Measurements from ENCODE around the gene ASPG. TPM values are rescaled to one million over a fixed set of nuclear protein-coding genes. Genes with fewer than 3 reads are reported as not detected.

ASPG gene
- total RNA-seq, 2 donors from 2014 or later, result 0.14 to 0.35 TPM

DNA sequence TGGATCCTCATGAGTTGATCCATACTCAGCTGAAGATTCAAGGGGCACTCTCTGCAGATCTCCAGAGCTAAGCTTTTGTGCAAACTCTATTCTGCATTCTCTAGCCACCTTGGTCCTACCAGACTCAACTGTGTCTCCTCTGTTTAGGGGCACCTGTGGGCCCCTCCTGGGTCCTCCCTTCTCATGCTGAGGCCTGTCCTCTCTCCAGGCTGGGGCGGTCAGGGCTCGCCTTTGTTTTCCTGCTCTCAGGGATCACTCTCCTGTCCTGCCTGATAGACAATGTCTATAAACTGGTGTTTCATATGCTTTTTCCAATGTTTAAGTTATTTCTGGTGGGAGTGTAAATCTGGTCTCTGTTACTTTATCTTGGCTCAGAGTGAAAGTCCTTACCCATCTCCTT is 41.3 kb downstream of the ASPG start:
- Histone ChIP-seq H3K4me1 (ENCODE audit: control insufficient read depth in 1 of 2, low read depth in 2 of 2) (no peaks in the 10 kb centered on the region), H3K36me3 (no peaks in the 10 kb centered on the region), H3K27ac (no peak overlapping the region), H3K9me3 (peaks cover 17% of the 10 kb centered on the region), H3K27me3 (replicated peaks; ENCODE audit: insufficient read depth) (no peaks in the 10 kb centered on the region), H3K4me3 (no peak overlapping the region)
- DNase-seq (ENCODE audit: low spot score), result no peak
- TF ChIP-seq, protein P1, sequence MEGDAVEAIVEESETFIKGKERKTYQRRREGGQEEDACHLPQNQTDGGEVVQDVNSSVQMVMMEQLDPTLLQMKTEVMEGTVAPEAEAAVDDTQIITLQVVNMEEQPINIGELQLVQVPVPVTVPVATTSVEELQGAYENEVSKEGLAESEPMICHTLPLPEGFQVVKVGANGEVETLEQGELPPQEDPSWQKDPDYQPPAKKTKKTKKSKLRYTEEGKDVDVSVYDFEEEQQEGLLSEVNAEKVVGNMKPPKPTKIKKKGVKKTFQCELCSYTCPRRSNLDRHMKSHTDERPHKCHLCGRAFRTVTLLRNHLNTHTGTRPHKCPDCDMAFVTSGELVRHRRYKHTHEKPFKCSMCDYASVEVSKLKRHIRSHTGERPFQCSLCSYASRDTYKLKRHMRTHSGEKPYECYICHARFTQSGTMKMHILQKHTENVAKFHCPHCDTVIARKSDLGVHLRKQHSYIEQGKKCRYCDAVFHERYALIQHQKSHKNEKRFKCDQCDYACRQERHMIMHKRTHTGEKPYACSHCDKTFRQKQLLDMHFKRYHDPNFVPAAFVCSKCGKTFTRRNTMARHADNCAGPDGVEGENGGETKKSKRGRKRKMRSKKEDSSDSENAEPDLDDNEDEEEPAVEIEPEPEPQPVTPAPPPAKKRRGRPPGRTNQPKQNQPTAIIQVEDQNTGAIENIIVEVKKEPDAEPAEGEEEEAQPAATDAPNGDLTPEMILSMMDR (IDR thresholded peaks at IDR 0.05), result no peak
- no peak for ATAC-seq (ENCODE audit: insufficient number of reproducible peaks, low FRiP score, low read depth)

DNA sequence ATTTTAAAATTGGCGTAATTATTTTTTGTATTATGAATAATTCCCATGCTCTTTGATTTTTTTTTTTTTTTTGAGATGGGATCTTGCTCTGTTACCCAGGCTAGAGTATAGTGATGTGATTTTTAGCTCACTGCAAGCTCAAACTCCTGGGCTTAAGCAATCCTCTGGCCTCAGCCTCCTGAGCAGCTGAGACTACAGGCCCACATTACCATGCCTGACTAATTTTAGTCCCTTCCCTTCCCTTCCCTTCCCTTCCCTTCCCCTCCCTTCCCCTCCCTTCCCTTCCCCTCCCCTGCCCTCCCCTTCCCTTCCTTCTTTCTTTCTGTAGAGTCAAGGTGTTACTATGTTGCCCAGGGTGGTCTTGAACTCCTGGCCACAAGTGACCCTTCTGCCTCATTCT is 43.5 kb downstream of the ASPG start:
- DNase-seq (ENCODE audit: low spot score), result no peak
- no peak overlapping the region for H3K4me3 ChIP-seq
- H3K9me3 ChIP-seq, result peaks cover 14% of the 10 kb centered on the region
- no peaks in the 10 kb centered on the region for H3K4me1 ChIP-seq (ENCODE audit: control insufficient read depth in 1 of 2, low read depth in 2 of 2)
- no peaks in the 10 kb centered on the region for H3K27me3 ChIP-seq (replicated peaks; ENCODE audit: insufficient read depth)
- no peak overlapping the region for H3K27ac ChIP-seq
- TF ChIP-seq, protein P1 (IDR thresholded peaks at IDR 0.05), result no peak
- ATAC-seq (ENCODE audit: insufficient number of reproducible peaks, low FRiP score, low read depth), result no peak
- H3K36me3 ChIP-seq, result no peaks in the 10 kb centered on the region

DNA sequence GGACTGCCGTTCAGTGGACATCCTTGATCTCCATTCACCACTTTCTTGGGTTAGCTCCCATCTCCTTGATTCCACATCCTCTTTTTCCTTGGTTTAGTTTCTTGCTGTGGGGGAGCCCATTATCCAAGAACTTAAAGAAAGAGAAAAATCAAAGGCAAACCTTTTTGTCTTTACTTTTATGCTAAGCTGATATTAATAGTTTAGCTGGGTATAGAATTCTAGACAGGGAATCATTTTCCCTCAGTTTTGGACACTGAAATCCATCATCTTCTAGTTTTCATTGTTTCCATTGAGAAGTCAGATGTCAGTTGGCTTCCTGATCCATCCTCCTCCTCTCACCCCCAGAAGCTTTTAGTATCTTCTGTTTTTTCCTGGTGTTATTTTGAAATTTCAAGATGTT is 44.1 kb downstream of the ASPG start:
- H3K4me1 ChIP-seq (ENCODE audit: control insufficient read depth in 1 of 2, low read depth in 2 of 2), result no peaks in the 10 kb centered on the region
- DNase-seq (ENCODE audit: low spot score) (no peak), ATAC-seq (ENCODE audit: insufficient number of reproducible peaks, low FRiP score, low read depth) (no peak)
- H3K4me3 ChIP-seq, result no peak overlapping the region
- no peak overlapping the region for H3K27ac ChIP-seq
- TF ChIP-seq, protein P1 (IDR thresholded peaks at IDR 0.05), result no peak
- no peaks in the 10 kb centered on the region for H3K27me3 ChIP-seq (replicated peaks; ENCODE audit: insufficient read depth)
- H3K9me3 ChIP-seq, result peaks cover 12% of the 10 kb centered on the region
- H3K36me3 ChIP-seq, result no peaks in the 10 kb centered on the region

DNA sequence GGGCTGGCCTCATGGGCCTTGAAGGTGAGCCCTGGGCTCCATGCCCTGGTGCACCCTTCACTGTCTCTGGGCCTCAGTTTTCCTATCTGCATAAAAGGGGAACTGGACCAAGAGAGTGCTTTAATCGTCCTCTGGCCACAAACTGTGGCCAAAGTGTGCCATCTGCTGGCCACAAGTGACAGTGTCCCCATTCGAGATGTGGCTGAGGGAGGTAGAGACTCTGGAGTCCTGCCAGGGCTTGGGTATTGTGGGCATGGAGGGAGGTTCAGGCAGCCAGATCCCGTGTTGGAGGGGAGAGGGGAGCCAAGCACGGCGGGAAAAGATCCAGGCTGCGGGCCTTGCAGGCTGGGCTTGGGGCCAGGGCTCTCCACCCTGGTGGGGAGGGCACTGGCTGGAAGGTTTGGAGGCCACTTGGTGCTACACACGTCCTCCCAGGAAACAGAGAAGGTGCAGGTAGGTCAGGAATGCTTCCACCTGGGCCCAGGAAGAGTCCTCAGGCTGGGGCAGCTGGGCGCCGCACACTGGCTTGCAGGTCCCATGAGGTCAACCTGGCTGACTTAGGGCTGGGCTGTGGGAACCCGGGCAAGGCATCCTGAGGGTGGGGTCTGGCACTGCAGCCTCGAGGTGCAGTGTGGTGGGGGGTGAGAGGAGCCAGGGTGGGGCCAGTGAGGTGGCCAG is 45.6 kb downstream of the ASPG start:
- DNase-seq (ENCODE audit: low spot score) (no peak), ATAC-seq (ENCODE audit: insufficient number of reproducible peaks, low FRiP score, low read depth) (no peak)
- H3K4me1 ChIP-seq (ENCODE audit: control insufficient read depth in 1 of 2, low read depth in 2 of 2), result no peaks in the 10 kb centered on the region
- H3K36me3 ChIP-seq, result no peaks in the 10 kb centered on the region
- no peak overlapping the region for H3K4me3 ChIP-seq
- peaks cover 7% of the 10 kb centered on the region for H3K9me3 ChIP-seq
- H3K27me3 ChIP-seq (replicated peaks; ENCODE audit: insufficient read depth), result no peaks in the 10 kb centered on the region
- H3K27ac ChIP-seq, result no peak overlapping the region
- TF ChIP-seq, protein P1 (IDR thresholded peaks at IDR 0.05), result no peak

DNA sequence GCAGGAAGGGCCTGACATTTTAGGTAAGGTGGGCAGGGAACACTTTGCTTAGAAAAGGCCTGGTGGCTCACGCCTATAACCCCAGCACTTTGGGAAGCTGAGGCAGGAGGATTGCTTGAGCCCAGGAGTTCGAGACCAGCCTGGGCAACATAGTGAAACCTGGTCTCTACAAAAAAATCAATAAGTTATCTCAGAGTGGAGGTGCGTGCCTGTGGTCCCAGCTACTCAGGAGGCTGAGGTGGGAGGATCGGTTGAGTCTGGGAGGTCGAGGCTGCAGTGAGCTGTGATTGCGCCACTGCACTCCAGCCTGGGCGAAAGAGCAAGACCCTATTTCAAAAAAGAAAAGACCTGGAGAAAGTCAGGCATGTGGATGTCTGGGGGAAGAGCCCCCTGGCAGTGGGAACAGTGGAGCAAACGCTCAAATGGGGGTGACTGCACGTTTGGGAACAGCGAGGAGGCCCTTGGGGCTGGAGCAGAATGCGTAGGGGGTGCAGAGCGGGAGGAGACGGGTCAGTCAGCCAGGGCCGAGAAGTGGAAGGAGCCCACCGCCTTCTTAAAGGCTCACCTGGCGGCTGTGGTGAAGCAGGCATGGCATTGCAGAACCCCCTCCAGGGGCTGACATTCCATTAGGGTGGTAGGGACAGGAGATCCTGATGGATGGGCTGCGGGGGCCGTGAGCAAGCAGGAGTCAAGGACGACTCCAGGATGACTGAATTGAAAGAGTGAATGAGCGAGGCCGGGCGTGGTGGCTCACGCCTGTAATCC is 46.6 kb downstream of the ASPG start:
- TF ChIP-seq, protein P1 (IDR thresholded peaks at IDR 0.05), result no peak

More for the DNA sequence above, 46.6 kb downstream of the ASPG start:
- Histone ChIP-seq H3K27me3 (replicated peaks; ENCODE audit: insufficient read depth) (no peaks in the 10 kb centered on the region), H3K27ac (no peak overlapping the region), H3K4me3 (no peak overlapping the region), H3K9me3 (peaks cover 7% of the 10 kb centered on the region), H3K4me1 (ENCODE audit: control insufficient read depth in 1 of 2, low read depth in 2 of 2) (peaks cover 0 to 9% of the 10 kb centered on the region in 2 donors), H3K36me3 (no peaks in the 10 kb centered on the region)
- no peak for ATAC-seq (ENCODE audit: insufficient number of reproducible peaks, low FRiP score, low read depth)
- no peak for DNase-seq (ENCODE audit: low spot score)

All from thoracic aorta (tissue), 2 donors.